ENCODE measurements around the gene ASCL4. TPM values are rescaled to one million over a fixed set of nuclear protein-coding genes. Genes with fewer than 3 reads are reported as not detected.

The ASCL4 gene
- polyA plus RNA-seq, 3 donors = not detected

DNA sequence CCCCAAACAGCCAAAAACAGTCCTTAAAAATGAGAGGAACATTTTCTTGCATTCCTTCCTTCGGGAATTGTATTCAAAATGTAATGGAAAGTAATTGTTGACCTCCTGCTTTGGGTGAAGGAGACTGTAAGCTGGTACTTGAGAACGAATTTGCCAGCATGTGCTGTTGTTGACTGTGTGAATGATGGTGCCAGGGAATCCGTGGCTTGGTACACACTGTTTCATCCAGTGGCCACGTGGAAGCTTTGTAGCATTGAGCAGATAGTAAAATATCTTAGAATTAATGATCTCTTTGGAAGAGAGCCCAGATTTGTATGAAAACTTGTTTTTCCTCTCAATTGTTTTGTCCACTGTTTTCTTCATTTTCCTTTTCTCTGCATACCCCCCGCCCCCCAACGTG is 1.7 kb downstream of the ASCL4 start:
- Histone ChIP-seq H3K27me3 (ENCODE audit: control insufficient read depth in 2 of 2, insufficient read depth in 2 of 2, low read length in 2 of 2) (peaks cover 40 to 54% of the 10 kb centered on the region in 2 donors), H3K27ac (ENCODE audit: low read depth in 1 of 2, low read length in 2 of 2) (no peak overlapping the region), H3K36me3 (replicated peaks in 1 of 2; ENCODE audit: control insufficient read depth in 1 of 2, insufficient read depth in 2 of 2, low read length in 2 of 2) (no peaks in the 10 kb centered on the region), H3K4me2 (replicated peaks; ENCODE audit: extremely low read depth, low read length, poor library complexity, severe bottlenecking) (no peak overlapping the region), H4K20me1 (ENCODE audit: insufficient read depth, low read length) (no peaks in the 10 kb centered on the region), H3K4me1 (ENCODE audit: control insufficient read depth in 1 of 2, insufficient read depth in 2 of 2, low read length in 2 of 2) (peaks cover 46 to 49% of the 10 kb centered on the region in 2 donors), H3K4me3 (replicated peaks in 1 of 3; ENCODE audit: low read depth in 2 of 3, low read length in 3 of 3) (no peak overlapping the region), H3K9ac (ENCODE audit: insufficient read depth, low read length, poor library complexity, severe bottlenecking) (no peak overlapping the region), H3K9me3 (replicated peaks in 1 of 2; ENCODE audit: control insufficient read depth in 1 of 2, insufficient read depth in 1 of 2, low read length in 2 of 2) (peaks cover 0 to 6% of the 10 kb centered on the region in 2 donors), H2AFZ (ENCODE audit: insufficient read depth, low read depth, low read length, poor library complexity, severe bottlenecking) (no peak overlapping the region), H3K79me2 (ENCODE audit: insufficient read depth, low read length) (no peaks in the 10 kb centered on the region)
- peaks cover 45 to 52% (median 48%) of the 10 kb centered on the region in 3 donors for H3K27me3 Mint-ChIP-seq (ENCODE audit: low read depth in 3 of 3)
- intact Hi-C loops (cut with micrococcal nuclease) = no loop called here
- peaks cover 0 to 16% (median 3%) of the 10 kb centered on the region in 7 donors for H3K9me3 Mint-ChIP-seq
- no peak for DNase-seq
- H3K4me1 Mint-ChIP-seq = peaks cover 45% of the 10 kb centered on the region
- WGBS (ENCODE audit: insufficient coverage) = 63% methylated on average over 4 of the region's 6 CpGs
- TF ChIP-seq, protein P1, sequence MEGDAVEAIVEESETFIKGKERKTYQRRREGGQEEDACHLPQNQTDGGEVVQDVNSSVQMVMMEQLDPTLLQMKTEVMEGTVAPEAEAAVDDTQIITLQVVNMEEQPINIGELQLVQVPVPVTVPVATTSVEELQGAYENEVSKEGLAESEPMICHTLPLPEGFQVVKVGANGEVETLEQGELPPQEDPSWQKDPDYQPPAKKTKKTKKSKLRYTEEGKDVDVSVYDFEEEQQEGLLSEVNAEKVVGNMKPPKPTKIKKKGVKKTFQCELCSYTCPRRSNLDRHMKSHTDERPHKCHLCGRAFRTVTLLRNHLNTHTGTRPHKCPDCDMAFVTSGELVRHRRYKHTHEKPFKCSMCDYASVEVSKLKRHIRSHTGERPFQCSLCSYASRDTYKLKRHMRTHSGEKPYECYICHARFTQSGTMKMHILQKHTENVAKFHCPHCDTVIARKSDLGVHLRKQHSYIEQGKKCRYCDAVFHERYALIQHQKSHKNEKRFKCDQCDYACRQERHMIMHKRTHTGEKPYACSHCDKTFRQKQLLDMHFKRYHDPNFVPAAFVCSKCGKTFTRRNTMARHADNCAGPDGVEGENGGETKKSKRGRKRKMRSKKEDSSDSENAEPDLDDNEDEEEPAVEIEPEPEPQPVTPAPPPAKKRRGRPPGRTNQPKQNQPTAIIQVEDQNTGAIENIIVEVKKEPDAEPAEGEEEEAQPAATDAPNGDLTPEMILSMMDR (IDR thresholded peaks at IDR 0.05) = no peak
- H3K36me3 Mint-ChIP-seq = peaks cover 0 to 5% of the 10 kb centered on the region in 2 donors
- no peak overlapping the region for H3K27ac Mint-ChIP-seq
- peak overlapping the region in 1 of 2 donors; percentile 47 for H3K4me3 Mint-ChIP-seq

DNA sequence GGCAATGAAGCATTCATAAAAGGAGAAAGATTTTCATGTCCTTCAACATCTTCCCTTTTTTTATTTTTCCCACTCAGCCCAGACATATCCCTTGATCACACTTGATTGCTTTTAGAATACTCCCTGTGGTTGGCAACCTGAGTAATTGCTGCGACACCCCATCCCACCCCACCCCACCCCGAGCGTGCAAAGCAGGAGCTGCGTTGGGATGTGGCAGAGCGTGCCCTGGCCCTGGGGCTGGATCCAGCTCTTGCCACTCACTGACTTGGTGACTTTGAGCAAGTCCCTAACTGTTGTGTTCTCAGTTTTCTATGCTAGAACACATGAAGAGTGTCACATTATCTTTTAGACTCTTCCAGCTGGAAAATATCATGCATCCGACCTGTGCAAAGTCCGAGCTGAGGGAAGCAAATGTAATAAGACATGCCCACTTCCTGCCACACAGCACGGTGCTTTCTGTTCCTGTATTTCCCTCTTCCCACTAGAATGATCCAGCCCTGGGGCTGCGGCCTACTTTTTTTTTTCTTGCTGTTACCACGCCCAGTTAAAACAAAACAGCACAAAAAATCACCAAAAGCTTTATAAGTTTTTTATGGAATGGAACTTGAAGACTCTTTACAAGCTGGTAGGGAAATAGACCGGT is 4.0 kb downstream of the ASCL4 start:
- H3K4me1 ChIP-seq (ENCODE audit: control insufficient read depth in 1 of 2, insufficient read depth in 2 of 2, low read length in 2 of 2) = peaks cover 56 to 60% of the 10 kb centered on the region in 2 donors
- peaks cover 31 to 33% (median 33%) of the 10 kb centered on the region in 3 donors for H3K27me3 Mint-ChIP-seq (ENCODE audit: low read depth in 3 of 3)
- H3K9me3 ChIP-seq (replicated peaks in 1 of 2; ENCODE audit: control insufficient read depth in 1 of 2, insufficient read depth in 1 of 2, low read length in 2 of 2) = peaks cover 0 to 6% of the 10 kb centered on the region in 2 donors
- peak overlapping the region; percentile 9 to 71 for H3K27ac ChIP-seq (ENCODE audit: low read depth in 1 of 2, low read length in 2 of 2)
- intact Hi-C loops (cut with micrococcal nuclease) = no loop called here
- H4K20me1 ChIP-seq (ENCODE audit: insufficient read depth, low read length) = no peaks in the 10 kb centered on the region
- peak overlapping the region; percentile 65 to 75 for H3K4me3 Mint-ChIP-seq
- no peaks in the 10 kb centered on the region for H3K36me3 ChIP-seq (replicated peaks in 1 of 2; ENCODE audit: control insufficient read depth in 1 of 2, insufficient read depth in 2 of 2, low read length in 2 of 2)
- peaks cover 58% of the 10 kb centered on the region for H3K4me1 Mint-ChIP-seq
- WGBS (ENCODE audit: insufficient coverage) = 0% methylated on average over 2 of the region's 11 CpGs
- TF ChIP-seq, protein P1 (IDR thresholded peaks at IDR 0.05) = no peak
- H3K4me3 ChIP-seq (replicated peaks in 1 of 3; ENCODE audit: low read depth in 2 of 3, low read length in 3 of 3) = peak overlapping the region in 1 of 3 experiments; percentile 66
- H3K4me2 ChIP-seq (replicated peaks; ENCODE audit: extremely low read depth, low read length, poor library complexity, severe bottlenecking) = peak overlapping the region; percentile 61
- H3K27ac Mint-ChIP-seq = peak overlapping the region; percentile 9 to 90 (median 87)
- H3K9ac ChIP-seq (ENCODE audit: insufficient read depth, low read length, poor library complexity, severe bottlenecking) = no peak overlapping the region
- peak in 2 of 3 donors; percentile 33 to 45 for DNase-seq
- H3K27me3 ChIP-seq (ENCODE audit: control insufficient read depth in 2 of 2, insufficient read depth in 2 of 2, low read length in 2 of 2) = peaks cover 33 to 36% of the 10 kb centered on the region in 2 donors
- H2AFZ ChIP-seq (ENCODE audit: insufficient read depth, low read depth, low read length, poor library complexity, severe bottlenecking) = no peak overlapping the region
- H3K79me2 ChIP-seq (ENCODE audit: insufficient read depth, low read length) = no peaks in the 10 kb centered on the region
- H3K36me3 Mint-ChIP-seq = peaks cover 0 to 5% of the 10 kb centered on the region in 2 donors
- peaks cover 0 to 12% (median 3%) of the 10 kb centered on the region in 7 donors for H3K9me3 Mint-ChIP-seq
